C4-2B (cell line): ENCODE data around the gene AUTS2.

Experiments used
- CTCF ChIP-seq: fragments of 450-650 bp; conservative IDR thresholded peaks from 2 replicates; pipeline ENCODE4 v1.5.1; 2017; ENCODE audit warnings: mild to moderate bottlenecking
- ZFX ChIP-seq: fragments of 450-650 bp; IDR thresholded peaks from 2 replicates; pipeline ENCODE4 v1.6.1; 2017

- no peak for TF ChIP-seq CTCF
- TF ChIP-seq ZFX = no peak
Observed at GRCh38 chr7:69819333-69819705, 221.0 kb downstream of the AUTS2 start.
